HG02938 (cell line): ENCODE measurements around the gene DUS3L.
"Not testable (repeated sequence)": the region's sequence is repeated elsewhere in the genome, so short reads cannot be mapped to it uniquely, and the experiment has no call there.

Source experiments
- ATAC-seq: cut with Tn5 transposase; IDR thresholded peaks from one replicate; pipeline ENCODE4 v1.9.1; 2021; ENCODE audit warnings: mild to moderate bottlenecking, moderate library complexity; ENCODE audit not compliant: unreplicated experiment

DUS3L gene

GRCh38 chr19:5775668-5776309, 15.2 kb downstream of the DUS3L start:
- ATAC-seq: no peak

GRCh38 chr19:5774921-5775320, 16.0 kb downstream of the DUS3L start:
- no peak for ATAC-seq

- ATAC-seq: no peak
These were observed 17.7 kb downstream of the DUS3L start for GRCh38 chr19:5773276-5773675.

GRCh38 chr19:5772416-5772815, 18.5 kb downstream of the DUS3L start:
- no peak for ATAC-seq

- no peak for ATAC-seq
These were observed 23.0 kb downstream of the DUS3L start for GRCh38 chr19:5767949-5768348.

- no peak for ATAC-seq
These were observed 25.7 kb downstream of the DUS3L start for GRCh38 chr19:5765220-5765619.

- ATAC-seq: no peak
These were observed 28.2 kb downstream of the DUS3L start for GRCh38 chr19:5762608-5763217.

GRCh38 chr19:5753743-5754142, 37.2 kb downstream of the DUS3L start:
- ATAC-seq: no peak

- ATAC-seq: no peak
These were observed 39.3 kb downstream of the DUS3L start for GRCh38 chr19:5751709-5752108.

- no peak for ATAC-seq
These were observed 41.5 kb downstream of the DUS3L start for GRCh38 chr19:5749505-5749904.

- ATAC-seq: not testable (repeated sequence)
These were observed 42.0 kb downstream of the DUS3L start for GRCh38 chr19:5748920-5749319.

- not testable (repeated sequence) for ATAC-seq
These were observed 46.0 kb downstream of the DUS3L start for GRCh38 chr19:5744999-5745398.

GRCh38 chr19:5743630-5744029, 47.3 kb downstream of the DUS3L start:
- no peak for ATAC-seq

GRCh38 chr19:5742051-5742450, 48.9 kb downstream of the DUS3L start:
- ATAC-seq: no peak

- ATAC-seq: no peak
These were observed 52.5 kb downstream of the DUS3L start for GRCh38 chr19:5738423-5738822.
